ENCODE results near the gene FERD3L.
"Not testable (repeated sequence)": the region's sequence is repeated elsewhere in the genome, so short reads cannot be mapped to it uniquely, and the experiment has no call there.

The FERD3L gene, protein sequence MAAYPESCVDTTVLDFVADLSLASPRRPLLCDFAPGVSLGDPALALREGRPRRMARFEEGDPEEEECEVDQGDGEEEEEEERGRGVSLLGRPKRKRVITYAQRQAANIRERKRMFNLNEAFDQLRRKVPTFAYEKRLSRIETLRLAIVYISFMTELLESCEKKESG

DNA sequence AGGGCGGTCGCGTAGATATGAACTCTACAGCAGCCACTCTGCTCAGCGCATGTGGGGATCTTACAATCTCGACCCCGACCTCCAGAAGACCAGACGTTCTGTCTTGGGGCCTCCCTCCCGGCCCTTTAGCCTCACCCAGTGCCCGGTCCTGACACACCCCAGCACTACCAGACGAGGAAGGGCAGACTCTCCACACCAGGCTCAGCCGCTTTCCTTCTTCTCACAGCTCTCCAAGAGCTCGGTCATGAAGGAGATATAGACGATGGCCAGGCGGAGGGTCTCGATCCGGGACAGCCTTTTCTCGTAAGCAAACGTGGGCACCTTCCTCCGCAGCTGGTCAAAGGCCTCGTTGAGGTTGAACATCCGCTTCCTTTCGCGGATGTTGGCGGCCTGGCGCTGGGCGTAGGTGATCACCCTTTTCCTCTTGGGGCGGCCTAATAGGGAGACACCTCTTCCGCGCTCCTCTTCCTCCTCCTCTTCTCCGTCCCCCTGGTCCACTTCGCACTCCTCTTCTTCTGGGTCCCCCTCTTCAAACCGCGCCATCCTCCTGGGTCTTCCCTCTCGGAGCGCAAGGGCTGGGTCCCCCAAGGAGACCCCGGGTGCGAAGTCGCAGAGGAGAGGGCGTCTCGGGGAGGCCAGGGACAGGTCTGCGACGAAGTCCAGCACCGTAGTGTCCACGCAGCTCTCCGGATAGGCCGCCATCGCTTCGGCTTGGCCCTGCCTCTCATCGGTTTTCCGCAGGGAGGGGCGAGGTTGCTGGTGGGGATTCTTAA lies at the start of gene FERD3L:
Gene FERD3L (minus strand): TSS at position 761 of the 773 bp plus-strand sequence. CDS start 59 bp downstream, at position 702.
- Histone ChIP-seq H3K27ac (ENCODE audit: low read length) (no peak within 1 kb of the TSS), H4K20me1 (ENCODE audit: insufficient read depth, low read length) (no peaks in the 10 kb centered on the region), H3K4me2 (ENCODE audit: low read depth, low read length) (no peak within 1 kb of the TSS), H3K4me1 (ENCODE audit: low read length) (no peaks in the 10 kb centered on the region), H3F3A (ENCODE audit: insufficient read depth, low read length) (no peaks in the 10 kb centered on the region), H3K36me3 (replicated peaks; ENCODE audit: insufficient read depth, low read length) (no peaks in the 10 kb centered on the region), H2AFZ (ENCODE audit: low read length) (no peak within 1 kb of the TSS), H3K9me2 (replicated peaks; ENCODE audit: insufficient read depth, low read length) (no peaks in the 10 kb centered on the region), H3K79me2 (ENCODE audit: low read length) (no peaks in the 10 kb centered on the region), H3K4me3 (ENCODE audit: low read length) (no peak within 1 kb of the TSS), H3K9me3 (replicated peaks; ENCODE audit: insufficient read depth, low read length) (no peaks in the 10 kb centered on the region), H3K27me3 (replicated peaks; ENCODE audit: insufficient read depth, low read length) (no peaks in the 10 kb centered on the region), H3K9ac (ENCODE audit: low read length) (no peak within 1 kb of the TSS)
- TF ChIP-seq EZH2phosphoT487 (IDR thresholded peaks at IDR 0.05; ENCODE audit: low read length) (no peak), EZH2 (optimal IDR thresholded peaks at IDR 0.05; ENCODE audit: low read depth, low read length) (no peak)
- TF ChIP-seq, protein P1, sequence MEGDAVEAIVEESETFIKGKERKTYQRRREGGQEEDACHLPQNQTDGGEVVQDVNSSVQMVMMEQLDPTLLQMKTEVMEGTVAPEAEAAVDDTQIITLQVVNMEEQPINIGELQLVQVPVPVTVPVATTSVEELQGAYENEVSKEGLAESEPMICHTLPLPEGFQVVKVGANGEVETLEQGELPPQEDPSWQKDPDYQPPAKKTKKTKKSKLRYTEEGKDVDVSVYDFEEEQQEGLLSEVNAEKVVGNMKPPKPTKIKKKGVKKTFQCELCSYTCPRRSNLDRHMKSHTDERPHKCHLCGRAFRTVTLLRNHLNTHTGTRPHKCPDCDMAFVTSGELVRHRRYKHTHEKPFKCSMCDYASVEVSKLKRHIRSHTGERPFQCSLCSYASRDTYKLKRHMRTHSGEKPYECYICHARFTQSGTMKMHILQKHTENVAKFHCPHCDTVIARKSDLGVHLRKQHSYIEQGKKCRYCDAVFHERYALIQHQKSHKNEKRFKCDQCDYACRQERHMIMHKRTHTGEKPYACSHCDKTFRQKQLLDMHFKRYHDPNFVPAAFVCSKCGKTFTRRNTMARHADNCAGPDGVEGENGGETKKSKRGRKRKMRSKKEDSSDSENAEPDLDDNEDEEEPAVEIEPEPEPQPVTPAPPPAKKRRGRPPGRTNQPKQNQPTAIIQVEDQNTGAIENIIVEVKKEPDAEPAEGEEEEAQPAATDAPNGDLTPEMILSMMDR (IDR thresholded peaks at IDR 0.05; ENCODE audit: low read length), result no peak
- DNase-seq, result no peak

DNA sequence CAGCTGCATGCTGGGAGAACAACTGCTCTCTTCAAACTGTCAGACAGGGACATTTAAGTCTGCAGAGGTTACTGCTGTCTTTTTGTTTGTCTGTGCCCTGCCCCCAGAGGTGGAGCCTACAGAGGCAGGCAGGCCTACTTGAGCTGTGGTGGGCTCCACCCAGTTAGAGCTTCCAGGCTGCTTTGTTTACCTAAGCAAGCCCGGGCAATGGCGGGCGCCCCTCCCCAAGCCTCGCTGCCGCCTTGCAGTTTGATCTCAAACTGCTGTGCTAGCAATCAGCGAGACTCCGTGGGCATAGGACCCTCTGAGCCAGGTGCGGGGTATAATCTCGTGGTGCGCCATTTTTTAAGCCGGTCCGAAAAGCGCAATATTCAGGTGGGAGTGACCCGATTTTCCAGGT lies 49.2 kb upstream of the FERD3L start:
- H3K9ac ChIP-seq (ENCODE audit: low read length); H3K27ac ChIP-seq (ENCODE audit: low read length); H3K4me1 ChIP-seq (ENCODE audit: low read length); DNase-seq; H2AFZ ChIP-seq (ENCODE audit: low read length); H3K4me3 ChIP-seq (ENCODE audit: low read length); H4K20me1 ChIP-seq (ENCODE audit: insufficient read depth, low read length); H3K79me2 ChIP-seq (ENCODE audit: low read length); H3K27me3 ChIP-seq (replicated peaks; ENCODE audit: insufficient read depth, low read length); H3K4me2 ChIP-seq (ENCODE audit: low read depth, low read length); H3K9me2 ChIP-seq (replicated peaks; ENCODE audit: insufficient read depth, low read length); H3K36me3 ChIP-seq (replicated peaks; ENCODE audit: insufficient read depth, low read length); H3K9me3 ChIP-seq (replicated peaks; ENCODE audit: insufficient read depth, low read length); H3F3A ChIP-seq (ENCODE audit: insufficient read depth, low read length): not testable (repeated sequence)

DNA sequence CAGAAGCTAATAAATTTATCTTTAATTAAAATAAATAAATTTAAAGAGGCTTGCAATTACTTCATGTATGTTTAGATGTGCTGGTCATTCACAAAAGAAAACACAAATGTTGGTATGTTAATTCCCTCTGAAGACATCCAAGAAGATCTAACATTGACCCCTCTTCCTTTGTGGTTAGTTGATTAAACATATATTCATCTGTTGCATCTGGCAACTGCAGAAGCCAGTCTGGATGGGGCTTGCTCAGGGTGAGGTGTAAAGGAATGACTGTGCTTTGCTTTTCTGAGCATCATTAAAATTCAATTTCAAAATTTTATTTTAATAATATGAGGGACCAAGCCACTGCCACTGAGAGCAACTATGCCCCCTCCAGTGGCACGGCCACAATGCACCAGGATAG lies 36.4 kb upstream of the FERD3L start:
- Histone ChIP-seq H3K4me3 (ENCODE audit: low read length) (no peak overlapping the region), H3K9me3 (replicated peaks; ENCODE audit: insufficient read depth, low read length) (no peaks in the 10 kb centered on the region), H4K20me1 (ENCODE audit: insufficient read depth, low read length) (no peaks in the 10 kb centered on the region), H3K4me2 (ENCODE audit: low read depth, low read length) (no peak overlapping the region), H2AFZ (ENCODE audit: low read length) (no peak overlapping the region), H3K36me3 (replicated peaks; ENCODE audit: insufficient read depth, low read length) (no peaks in the 10 kb centered on the region; the same call in 1 of the 2 replicates), H3K27ac (ENCODE audit: low read length) (no peak overlapping the region), H3K9me2 (replicated peaks; ENCODE audit: insufficient read depth, low read length) (no peaks in the 10 kb centered on the region), H3K9ac (ENCODE audit: low read length) (no peak overlapping the region), H3F3A (ENCODE audit: insufficient read depth, low read length) (no peaks in the 10 kb centered on the region), H3K4me1 (ENCODE audit: low read length) (no peaks in the 10 kb centered on the region), H3K27me3 (replicated peaks; ENCODE audit: insufficient read depth, low read length) (no peaks in the 10 kb centered on the region), H3K79me2 (ENCODE audit: low read length) (no peaks in the 10 kb centered on the region)
- TF ChIP-seq, protein P1 (IDR thresholded peaks at IDR 0.05; ENCODE audit: low read length), result no peak
- TF ChIP-seq EZH2 (optimal IDR thresholded peaks at IDR 0.05; ENCODE audit: low read depth, low read length), result no peak
- no peak for TF ChIP-seq EZH2phosphoT487 (IDR thresholded peaks at IDR 0.05; ENCODE audit: low read length)
- DNase-seq, result no peak

DNA sequence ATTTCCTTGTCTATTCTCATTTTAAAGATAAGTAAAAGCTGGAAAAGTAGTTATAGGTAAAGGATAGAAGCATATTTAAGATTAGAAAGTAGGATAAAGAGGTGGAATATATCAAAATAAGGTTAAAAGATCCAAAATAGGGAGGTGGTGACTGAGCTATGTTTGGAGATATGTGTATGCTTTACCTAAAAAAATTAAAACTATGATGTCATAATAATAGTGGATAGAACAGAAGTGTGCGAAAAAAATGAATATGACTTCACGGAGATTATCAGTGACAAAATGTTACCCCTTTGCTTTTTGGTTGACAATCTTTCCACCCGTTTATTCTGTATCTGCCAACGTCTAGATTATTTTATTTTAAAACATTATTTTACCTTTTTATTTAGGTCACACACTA lies 33.4 kb upstream of the FERD3L start:
- no peaks in the 10 kb centered on the region for H3K9me2 ChIP-seq (replicated peaks; ENCODE audit: insufficient read depth, low read length)
- no peak overlapping the region for H3K4me3 ChIP-seq (ENCODE audit: low read length)
- no peak overlapping the region for H2AFZ ChIP-seq (ENCODE audit: low read length)
- no peaks in the 10 kb centered on the region for H3K4me1 ChIP-seq (ENCODE audit: low read length)
- H3K4me2 ChIP-seq (ENCODE audit: low read depth, low read length), result no peak overlapping the region
- no peak for DNase-seq
- H3K36me3 ChIP-seq (replicated peaks; ENCODE audit: insufficient read depth, low read length), result no peaks in the 10 kb centered on the region; the same call in 1 of the 2 replicates
- no peak overlapping the region for H3K27ac ChIP-seq (ENCODE audit: low read length)
- H3K79me2 ChIP-seq (ENCODE audit: low read length), result no peaks in the 10 kb centered on the region
- no peaks in the 10 kb centered on the region for H3F3A ChIP-seq (ENCODE audit: insufficient read depth, low read length)
- no peak overlapping the region for H3K9ac ChIP-seq (ENCODE audit: low read length)
- H3K27me3 ChIP-seq (replicated peaks; ENCODE audit: insufficient read depth, low read length), result no peaks in the 10 kb centered on the region
- no peaks in the 10 kb centered on the region for H3K9me3 ChIP-seq (replicated peaks; ENCODE audit: insufficient read depth, low read length)
- H4K20me1 ChIP-seq (ENCODE audit: insufficient read depth, low read length), result no peaks in the 10 kb centered on the region
- TF ChIP-seq, protein P1 (IDR thresholded peaks at IDR 0.05; ENCODE audit: low read length), result no peak
- no peak for TF ChIP-seq EZH2phosphoT487 (IDR thresholded peaks at IDR 0.05; ENCODE audit: low read length)
- no peak for TF ChIP-seq EZH2 (optimal IDR thresholded peaks at IDR 0.05; ENCODE audit: low read depth, low read length)
